AG20443 (cell line): ENCODE data around the gene RAB7B.

ENCODE experiments used
- DNase-seq: peaks from one replicate; pipeline ENCODE4 v3.0.0; 2012; ENCODE audit warnings: low spot score, mixed read lengths

RAB7B gene

GRCh38 chr1:206022766-206023165 lies 19.6 kb upstream of the RAB7B start:
- no peak for DNase-seq

- DNase-seq: no peak
These were observed 18.6 kb upstream of the RAB7B start for GRCh38 chr1:206021626-206022365.

GRCh38 chr1:206021008-206021625 lies 17.9 kb upstream of the RAB7B start:
- no peak for DNase-seq

GRCh38 chr1:206020393-206021007 lies 17.3 kb upstream of the RAB7B start:
- no peak for DNase-seq

GRCh38 chr1:206015071-206015470 lies 11.9 kb upstream of the RAB7B start:
- no peak for DNase-seq

GRCh38 chr1:206014601-206015000 lies 11.4 kb upstream of the RAB7B start:
- DNase-seq: no peak

- no peak for DNase-seq
These were observed 10.0 kb upstream of the RAB7B start for GRCh38 chr1:206013026-206013795.

GRCh38 chr1:206012086-206012859 lies 9.1 kb upstream of the RAB7B start:
- DNase-seq: no peak

GRCh38 chr1:206011057-206011456 lies 7.9 kb upstream of the RAB7B start:
- DNase-seq: no peak

GRCh38 chr1:206010060-206010459 lies 6.9 kb upstream of the RAB7B start:
- DNase-seq: no peak

- no peak for DNase-seq
These were observed 3.8 kb upstream of the RAB7B start for GRCh38 chr1:206006946-206007345.

- no peak for DNase-seq
These were observed 2.6 kb upstream of the RAB7B start for GRCh38 chr1:206005778-206006180.

- DNase-seq: no peak
These were observed 2.0 kb upstream of the RAB7B start for GRCh38 chr1:206005234-206005633.

- no peak for DNase-seq
These were observed 1.6 kb upstream of the RAB7B start for GRCh38 chr1:206004826-206005225.

GRCh38 chr1:206003854-206004800 lies 932 bp upstream of the RAB7B start:
- no peak for DNase-seq

GRCh38 chr1:206002160-206002559 lies 1.0 kb downstream of the RAB7B start:
- no peak for DNase-seq

GRCh38 chr1:206001476-206001888 lies 1.7 kb downstream of the RAB7B start:
- DNase-seq: peak; percentile 95

GRCh38 chr1:206000641-206001339 lies 2.4 kb downstream of the RAB7B start:
- DNase-seq: peak; percentile 53

- DNase-seq: no peak
These were observed 4.5 kb downstream of the RAB7B start for GRCh38 chr1:205998457-205999241.
